ENCODE results near the gene CREB5.

Gene CREB5

GRCh38 chr7:28599411-28599810 lies 187.1 kb downstream of the CREB5 start:
- Histone ChIP-seq H3K27me3 (ENCODE audit: insufficient read depth, low read depth, severe bottlenecking) (peaks cover 22% of the 10 kb centered on the region), H3K4me3 (ENCODE audit: low read depth, low read length) (no peak overlapping the region), H3K27ac (no peak overlapping the region), H3K36me3 (no peaks in the 10 kb centered on the region), H3K9me3 (ENCODE audit: severe bottlenecking) (no peaks in the 10 kb centered on the region)
- DNase-seq = no peak
- TF ChIP-seq CTCF (IDR thresholded peaks at IDR 0.05; ENCODE audit: low read depth, low read length) = no peak

- no peak for TF ChIP-seq CTCF (IDR thresholded peaks at IDR 0.05; ENCODE audit: low read depth, low read length)
- Histone ChIP-seq H3K36me3 (no peaks in the 10 kb centered on the region), H3K4me3 (ENCODE audit: low read depth, low read length) (no peak overlapping the region), H3K27ac (no peak overlapping the region), H3K9me3 (ENCODE audit: severe bottlenecking) (no peaks in the 10 kb centered on the region), H3K27me3 (ENCODE audit: insufficient read depth, low read depth, severe bottlenecking) (peaks cover 29% of the 10 kb centered on the region)
- DNase-seq = no peak
These were observed 190.0 kb downstream of the CREB5 start for GRCh38 chr7:28602282-28602681.

GRCh38 chr7:28605427-28606085 lies 193.2 kb downstream of the CREB5 start:
- no peaks in the 10 kb centered on the region for H3K36me3 ChIP-seq
- no peaks in the 10 kb centered on the region for H3K9me3 ChIP-seq (ENCODE audit: severe bottlenecking)
- H3K4me3 ChIP-seq (ENCODE audit: low read depth, low read length) = no peak overlapping the region
- peaks cover 38% of the 10 kb centered on the region for H3K27me3 ChIP-seq (ENCODE audit: insufficient read depth, low read depth, severe bottlenecking)
- no peak overlapping the region for H3K27ac ChIP-seq
- DNase-seq = no peak
- TF ChIP-seq CTCF (IDR thresholded peaks at IDR 0.05; ENCODE audit: low read depth, low read length) = no peak

GRCh38 chr7:28606421-28606820 lies 194.1 kb downstream of the CREB5 start:
- DNase-seq = no peak
- TF ChIP-seq CTCF (IDR thresholded peaks at IDR 0.05; ENCODE audit: low read depth, low read length) = no peak
- Histone ChIP-seq H3K27ac (no peak overlapping the region), H3K4me3 (ENCODE audit: low read depth, low read length) (no peak overlapping the region), H3K27me3 (ENCODE audit: insufficient read depth, low read depth, severe bottlenecking) (peaks cover 33% of the 10 kb centered on the region), H3K9me3 (ENCODE audit: severe bottlenecking) (no peaks in the 10 kb centered on the region), H3K36me3 (no peaks in the 10 kb centered on the region)

- no peak for TF ChIP-seq CTCF (IDR thresholded peaks at IDR 0.05; ENCODE audit: low read depth, low read length)
- H3K4me3 ChIP-seq (ENCODE audit: low read depth, low read length) = no peak overlapping the region
- H3K27ac ChIP-seq = no peak overlapping the region
- no peaks in the 10 kb centered on the region for H3K9me3 ChIP-seq (ENCODE audit: severe bottlenecking)
- DNase-seq = no peak
- no peaks in the 10 kb centered on the region for H3K36me3 ChIP-seq
- peaks cover 39% of the 10 kb centered on the region for H3K27me3 ChIP-seq (ENCODE audit: insufficient read depth, low read depth, severe bottlenecking)
These were observed 195.5 kb downstream of the CREB5 start for GRCh38 chr7:28607855-28608193.

- Histone ChIP-seq H3K36me3 (no peaks in the 10 kb centered on the region), H3K9me3 (ENCODE audit: severe bottlenecking) (no peaks in the 10 kb centered on the region), H3K27ac (no peak overlapping the region), H3K4me3 (ENCODE audit: low read depth, low read length) (no peak overlapping the region), H3K27me3 (ENCODE audit: insufficient read depth, low read depth, severe bottlenecking) (peaks cover 43% of the 10 kb centered on the region)
- no peak for TF ChIP-seq CTCF (IDR thresholded peaks at IDR 0.05; ENCODE audit: low read depth, low read length)
- DNase-seq = no peak
These were observed 195.9 kb downstream of the CREB5 start for GRCh38 chr7:28608237-28608656.
